CD8-positive, alpha-beta memory T cell (primary cell): ENCODE measurements around the gene CTCFL. TPM values are rescaled to one million over a fixed set of nuclear protein-coding genes. Genes with fewer than 3 reads are reported as not detected.
A peak's percentile ranks its signal among the peaks of the same experiment; 100 is the strongest.

Experiments used
- CTCF ChIA-PET: fragments of 350-600 bp; sonication (Branson Sonifier 250); formaldehyde crosslinking; loops from one replicate; lab custom pipeline; 2021; ENCODE audit warnings: antibody characterized with exemption; lab: Charles Lee
- POLR2A ChIA-PET: fragments of 350-600 bp; sonication (Branson Sonifier 250); formaldehyde crosslinking; loops from one replicate; lab custom pipeline; 2021; ENCODE audit warnings: antibody characterized with exemption; lab: Charles Lee
- DNase-seq, 5 donors: peaks; one replicate each; pipeline versions ENCODE4 v3.0.0 to v3.0.0-alpha.2; 2020 to 2022; ENCODE audit warnings: mixed read lengths in 1 of 5
- H3K27ac ChIP-seq: one replicate; pipeline ENCODE4 v1.7.0; 2013; ENCODE audit warnings: low read depth, mild to moderate bottlenecking, low read length, moderate library complexity
- H3K27me3 ChIP-seq: 2 replicates; pipeline ENCODE4 v1.7.0; 2013; ENCODE audit warnings: low read length, mild to moderate bottlenecking; ENCODE audit not compliant: insufficient read depth, poor library complexity, severe bottlenecking
- H3K36me3 ChIP-seq: 2 replicates; pipeline ENCODE4 v1.7.0; 2013; ENCODE audit warnings: mild to moderate bottlenecking, low read length, moderate library complexity; ENCODE audit not compliant: insufficient read depth
- H3K4me1 ChIP-seq: 2 replicates; pipeline ENCODE4 v1.7.0; 2013; ENCODE audit warnings: mild to moderate bottlenecking, low read length, moderate library complexity; ENCODE audit not compliant: insufficient read depth
- H3K4me3 ChIP-seq: 2 replicates; pipeline ENCODE4 v1.7.0; 2013; ENCODE audit warnings: mild to moderate bottlenecking, low read length
- H3K9me3 ChIP-seq: 2 replicates; pipeline ENCODE4 v1.7.0; 2013; ENCODE audit warnings: mild to moderate bottlenecking, low read length
- H3K27ac Mint-ChIP-seq, 8 donors: one replicate each; pipeline ENCODE4 v1.8.0; 2020 to 2021; ENCODE audit warnings: mixed read lengths in 8 of 8, mild to moderate bottlenecking in 6 of 8, inconsistent platforms in 3 of 8, moderate library complexity in 3 of 8
- H3K27me3 Mint-ChIP-seq, 2 donors: one replicate each; pipeline ENCODE4 v1.8.0; 2020 to 2021; ENCODE audit warnings: mixed read lengths in 2 of 2, mild to moderate bottlenecking in 1 of 2, moderate library complexity in 1 of 2
- H3K36me3 Mint-ChIP-seq, 3 donors: one replicate each; pipeline ENCODE4 v1.8.0; 2020 to 2021; ENCODE audit warnings: mixed read lengths in 3 of 3, inconsistent platforms in 1 of 3, mild to moderate bottlenecking in 1 of 3
- H3K4me1 Mint-ChIP-seq, 3 donors: one replicate each; pipeline ENCODE4 v1.8.0; 2020 to 2021; ENCODE audit warnings: mixed read lengths in 3 of 3, inconsistent platforms in 1 of 3, mild to moderate bottlenecking in 1 of 3
- H3K4me3 Mint-ChIP-seq, 7 donors: one replicate each; pipeline ENCODE4 v1.8.0; 2020 to 2021; ENCODE audit warnings: mixed read lengths in 7 of 7, mild to moderate bottlenecking in 6 of 7, moderate library complexity in 4 of 7, inconsistent platforms in 2 of 7
- H3K9me3 Mint-ChIP-seq, 5 donors: one replicate each; pipeline ENCODE4 v1.8.0; 2020 to 2022; ENCODE audit warnings: mixed read lengths in 5 of 5, mild to moderate bottlenecking in 3 of 5, moderate library complexity in 2 of 5, inconsistent platforms in 1 of 5
- polyA plus RNA-seq: library from polyadenylated mRNA; unstranded; fragments of 300-500 nt; fragmentation: Illumina TruSeq; gene quantifications from one replicate; pipeline ENCODE4 v1.2.3, GENCODE V29; 2021
- total RNA-seq, 2 experiments: library from RNA; stranded (reverse); gene quantifications; one replicate each; pipeline ENCODE4 v1.2.3, GENCODE V29; 2021

Gene CTCFL
- total and polyA plus RNA-seq, 3 experiments from 2014 or later: not detected

- H3K27ac ChIP-seq: no peak overlapping the region
- H3K27me3 ChIP-seq: no peaks in the 10 kb centered on the region
- H3K4me1 ChIP-seq: peaks cover 51% of the 10 kb centered on the region
- Mint-ChIP-seq H3K9me3 (no peaks in the 10 kb centered on the region), H3K27ac (no peak overlapping the region), H3K36me3 (no peaks in the 10 kb centered on the region), H3K27me3 (peaks cover 3 to 13% of the 10 kb centered on the region in 2 donors), H3K4me1 (peaks cover 9 to 46% (median 16%) of the 10 kb centered on the region in 3 donors), H3K4me3 (no peak overlapping the region)
- no peak for DNase-seq
- CTCF ChIA-PET: no interaction called here
- POLR2A ChIA-PET: no interaction called here
- no peaks in the 10 kb centered on the region for H3K36me3 ChIP-seq
- H3K4me3 ChIP-seq: no peak overlapping the region
- H3K9me3 ChIP-seq: no peaks in the 10 kb centered on the region
Measured at GRCh38 chr20:57478176-57478575, 46.8 kb downstream of the CTCFL start.

- Mint-ChIP-seq H3K36me3 (no peaks in the 10 kb centered on the region), H3K9me3 (no peaks in the 10 kb centered on the region), H3K4me3 (no peak overlapping the region), H3K27ac (no peak overlapping the region), H3K27me3 (peaks cover 3 to 11% of the 10 kb centered on the region in 2 donors), H3K4me1 (peaks cover 16 to 45% (median 19%) of the 10 kb centered on the region in 3 donors)
- no peak overlapping the region for H3K4me3 ChIP-seq
- peaks cover 42% of the 10 kb centered on the region for H3K4me1 ChIP-seq
- no peaks in the 10 kb centered on the region for H3K9me3 ChIP-seq
- POLR2A ChIA-PET: no interaction called here
- DNase-seq: no peak
- no peak overlapping the region for H3K27ac ChIP-seq
- CTCF ChIA-PET: interaction anchor here (0.8 kb wide), 1 partner anchor 61 kb away, joined by 4 read pairs; no protein-coding TSS in a partner anchor
- no peaks in the 10 kb centered on the region for H3K27me3 ChIP-seq
- H3K36me3 ChIP-seq: no peaks in the 10 kb centered on the region
Measured at GRCh38 chr20:57476641-57477461, 48.1 kb downstream of the CTCFL start.

- Histone ChIP-seq H3K4me1 (peaks cover 34% of the 10 kb centered on the region), H3K9me3 (no peaks in the 10 kb centered on the region), H3K4me3 (no peak overlapping the region), H3K36me3 (no peaks in the 10 kb centered on the region), H3K27ac (no peak overlapping the region), H3K27me3 (no peaks in the 10 kb centered on the region)
- ChIA-PET POLR2A (no interaction called here), CTCF (no interaction called here)
- Mint-ChIP-seq H3K36me3 (no peaks in the 10 kb centered on the region), H3K27me3 (peaks cover 3 to 11% of the 10 kb centered on the region in 2 donors), H3K9me3 (no peaks in the 10 kb centered on the region), H3K4me3 (no peak overlapping the region), H3K4me1 (peaks cover 16 to 38% (median 19%) of the 10 kb centered on the region in 3 donors), H3K27ac (peak overlapping the region in 1 of 8 donors; percentile 43)
- DNase-seq: no peak
Measured at GRCh38 chr20:57476084-57476526, 48.8 kb downstream of the CTCFL start.

- H3K27me3 Mint-ChIP-seq: peaks cover under 1 to 10% of the 10 kb centered on the region in 2 donors
- peaks cover 16 to 32% (median 17%) of the 10 kb centered on the region in 3 donors for H3K4me1 Mint-ChIP-seq
- CTCF ChIA-PET: no interaction called here
- Histone ChIP-seq H3K27ac (no peak overlapping the region), H3K27me3 (no peaks in the 10 kb centered on the region), H3K4me3 (no peak overlapping the region), H3K36me3 (no peaks in the 10 kb centered on the region), H3K4me1 (peaks cover 31% of the 10 kb centered on the region), H3K9me3 (no peaks in the 10 kb centered on the region)
- peak overlapping the region in 2 of 8 donors; percentile 43 to 50 for H3K27ac Mint-ChIP-seq
- DNase-seq: no peak
- H3K9me3 Mint-ChIP-seq: no peaks in the 10 kb centered on the region
- peak overlapping the region in 1 of 7 donors; percentile 13 for H3K4me3 Mint-ChIP-seq
- H3K36me3 Mint-ChIP-seq: no peaks in the 10 kb centered on the region
- POLR2A ChIA-PET: no interaction called here
Measured at GRCh38 chr20:57475388-57476083, 49.4 kb downstream of the CTCFL start.

- no peak overlapping the region for H3K4me3 ChIP-seq
- no peaks in the 10 kb centered on the region for H3K36me3 Mint-ChIP-seq
Measured at GRCh38 chr20:57474816-57475215, 50.1 kb downstream of the CTCFL start.

GRCh38 chr20:57474205-57474604 lies 50.7 kb downstream of the CTCFL start:
- Mint-ChIP-seq H3K9me3 (no peaks in the 10 kb centered on the region), H3K27ac (no peak overlapping the region), H3K27me3 (peaks cover 0 to 9% of the 10 kb centered on the region in 2 donors), H3K4me3 (no peak overlapping the region), H3K36me3 (no peaks in the 10 kb centered on the region), H3K4me1 (peaks cover 16 to 32% (median 17%) of the 10 kb centered on the region in 3 donors)
- CTCF ChIA-PET: interaction anchor here (1.1 to 1.8 kb wide), 4 partner anchors 36 to 86 kb away, joined by 3 to 7 read pairs (median 5); no protein-coding TSS in a partner anchor
- H3K27me3 ChIP-seq: no peaks in the 10 kb centered on the region
- no peak overlapping the region for H3K27ac ChIP-seq
- no peak overlapping the region for H3K4me3 ChIP-seq
- no peaks in the 10 kb centered on the region for H3K9me3 ChIP-seq
- H3K4me1 ChIP-seq: peaks cover 28% of the 10 kb centered on the region
- DNase-seq: no peak
- POLR2A ChIA-PET: interaction anchor here (1.4 kb wide), 1 partner anchor 82 kb away, joined by 5 read pairs; no protein-coding TSS in a partner anchor
- no peaks in the 10 kb centered on the region for H3K36me3 ChIP-seq

More at GRCh38 chr20:57474816-57475215, 50.1 kb downstream of the CTCFL start:
- Histone ChIP-seq H3K27me3 (no peaks in the 10 kb centered on the region), H3K27ac (no peak overlapping the region), H3K4me1 (peaks cover 28% of the 10 kb centered on the region), H3K9me3 (no peaks in the 10 kb centered on the region), H3K36me3 (no peaks in the 10 kb centered on the region)
- Mint-ChIP-seq H3K9me3 (no peaks in the 10 kb centered on the region), H3K27me3 (peaks cover 0 to 10% of the 10 kb centered on the region in 2 donors), H3K4me1 (peaks cover 16 to 32% (median 17%) of the 10 kb centered on the region in 3 donors), H3K4me3 (no peak overlapping the region), H3K27ac (no peak overlapping the region)
- CTCF ChIA-PET: interaction anchor here (1.1 to 1.8 kb wide), 2 partner anchors 36 to 85 kb away, joined by 3 to 6 read pairs; no protein-coding TSS in a partner anchor
- no peak for DNase-seq
- POLR2A ChIA-PET: no interaction called here

- no peak overlapping the region for H3K4me3 ChIP-seq
- H3K4me1 Mint-ChIP-seq: peaks cover 16 to 32% (median 17%) of the 10 kb centered on the region in 3 donors
- no peaks in the 10 kb centered on the region for H3K27me3 ChIP-seq
- POLR2A ChIA-PET: interaction anchor here (1.4 kb wide), 1 partner anchor 81 kb away, joined by 5 read pairs; no protein-coding TSS in a partner anchor
- no peaks in the 10 kb centered on the region for H3K36me3 ChIP-seq
- peaks cover 28% of the 10 kb centered on the region for H3K4me1 ChIP-seq
- no peaks in the 10 kb centered on the region for H3K36me3 Mint-ChIP-seq
- CTCF ChIA-PET: interaction anchor here (0.6 to 1.8 kb wide), 5 partner anchors 75 to 1041 kb away, joined by 3 to 7 read pairs (median 5); no protein-coding TSS in a partner anchor
- no peaks in the 10 kb centered on the region for H3K9me3 Mint-ChIP-seq
- H3K27me3 Mint-ChIP-seq: peaks cover 0 to 5% of the 10 kb centered on the region in 2 donors
- no peaks in the 10 kb centered on the region for H3K9me3 ChIP-seq
- peak overlapping the region in 3 of 7 donors; percentile 5 to 67 (median 34) for H3K4me3 Mint-ChIP-seq
- no peak overlapping the region for H3K27ac ChIP-seq
- H3K27ac Mint-ChIP-seq: peak overlapping the region in 5 of 8 donors; percentile 20 to 43 (median 39)
- no peak for DNase-seq
Measured at GRCh38 chr20:57473246-57474048, 51.5 kb downstream of the CTCFL start.
